GM21367 (cell line): ENCODE data around the gene DEXI.
"Not testable (repeated sequence)": the region's sequence is repeated elsewhere in the genome, so short reads cannot be mapped to it uniquely, and the experiment has no call there.

Source experiments
- ATAC-seq: cut with Tn5 transposase; IDR thresholded peaks from one replicate; pipeline ENCODE4 v1.9.1; 2021; ENCODE audit not compliant: unreplicated experiment

The DEXI gene

GRCh38 chr16:10969615-10970014, 27.3 kb upstream of the DEXI start:
- no peak for ATAC-seq

- ATAC-seq, result no peak
Observed at GRCh38 chr16:10968498-10968897, 26.2 kb upstream of the DEXI start.

GRCh38 chr16:10967986-10968385, 25.7 kb upstream of the DEXI start:
- no peak for ATAC-seq

GRCh38 chr16:10966559-10966958, 24.3 kb upstream of the DEXI start:
- ATAC-seq, result not testable (repeated sequence)

GRCh38 chr16:10966129-10966528, 23.9 kb upstream of the DEXI start:
- no peak for ATAC-seq

GRCh38 chr16:10965440-10966061, 23.3 kb upstream of the DEXI start:
- peak; percentile 56 for ATAC-seq

- ATAC-seq, result no peak
Observed at GRCh38 chr16:10964891-10965326, 22.6 kb upstream of the DEXI start.

GRCh38 chr16:10964039-10964890, 22.0 kb upstream of the DEXI start:
- peak; percentile 38 for ATAC-seq

GRCh38 chr16:10961231-10961630, 19.0 kb upstream of the DEXI start:
- no peak for ATAC-seq

GRCh38 chr16:10959161-10959560, 16.9 kb upstream of the DEXI start:
- ATAC-seq, result no peak

- no peak for ATAC-seq
Observed at GRCh38 chr16:10957771-10958482, 15.7 kb upstream of the DEXI start.

GRCh38 chr16:10954903-10955302, 12.6 kb upstream of the DEXI start:
- ATAC-seq, result no peak

- ATAC-seq, result no peak
Observed at GRCh38 chr16:10951026-10951425, 8.8 kb upstream of the DEXI start.

- no peak for ATAC-seq
Observed at GRCh38 chr16:10950393-10950792, 8.1 kb upstream of the DEXI start.

- ATAC-seq, result peak; percentile 58
Observed at GRCh38 chr16:10949424-10949970, 7.2 kb upstream of the DEXI start.

GRCh38 chr16:10947211-10947787, 5.0 kb upstream of the DEXI start:
- ATAC-seq, result no peak

GRCh38 chr16:10946308-10946707, 4.0 kb upstream of the DEXI start:
- no peak for ATAC-seq

GRCh38 chr16:10945065-10945787, 3.0 kb upstream of the DEXI start:
- no peak for ATAC-seq

- peak; percentile 60 for ATAC-seq
Observed at GRCh38 chr16:10944249-10945064, 2.2 kb upstream of the DEXI start, which contains the start of gene CLEC16A. Gene CLEC16A (plus strand): TSS chr16:10944564. CDS start chr16:10944718, 154 bp downstream.

- ATAC-seq, result no peak
Observed at GRCh38 chr16:10943064-10943353, 741 bp upstream of the DEXI start.
